Ovary (tissue), 9 donors: ENCODE results near the gene COL11A2. TPM values are rescaled to one million over a fixed set of nuclear protein-coding genes. Genes with fewer than 3 reads are reported as not detected.
A peak's percentile ranks its signal among the peaks of the same experiment; 100 is the strongest.

ENCODE experiments used
- DNase-seq, 5 donors: peaks; one replicate each; pipeline ENCODE4 v3.0.0-alpha.2; 2019 to 2020
- H3K27ac ChIP-seq, 2 donors: fragments of 200-600 bp; one replicate each; pipeline versions ENCODE4 v1.5.1 to v1.8.0; 2019 to 2022
- H3K27me3 ChIP-seq: fragments of 200-600 bp; one replicate; pipeline ENCODE4 v1.8.0; 2022
- H3K36me3 ChIP-seq: fragments of 200-600 bp; sonication (generic); one replicate; pipeline ENCODE4 v1.5.1; 2019
- H3K4me1 ChIP-seq: one replicate; pipeline ENCODE4 v1.8.1; 2013; ENCODE audit warnings: mild to moderate bottlenecking, moderate library complexity; ENCODE audit not compliant: insufficient read depth
- H3K4me3 ChIP-seq: fragments of 200-600 bp; sonication (generic); one replicate; pipeline ENCODE4 v1.5.1; 2017
- H3K9me3 ChIP-seq, 2 donors: fragments of 200-600 bp in 1 of 2; sonication (generic) in 1 of 2; one replicate each; pipeline versions ENCODE4 v1.5.1 to v1.8.1; 2013 to 2019; ENCODE audit warnings: mild to moderate bottlenecking in 1 of 2, moderate library complexity in 1 of 2
- CTCF ChIP-seq, 3 donors: fragments of 450-650 bp in 2 of 3; fragments of 200-600 bp in 1 of 3; IDR thresholded peaks; one replicate each; pipeline versions ENCODE4 v1.5.1 to v1.8.0; 2016 to 2022; ENCODE audit warnings: antibody characterized with exemption in 3 of 3, mild to moderate bottlenecking in 1 of 3
- EP300 ChIP-seq: sonication (generic); formaldehyde crosslinking; IDR thresholded peaks from one replicate; pipeline ENCODE4 v1.6.1; 2017; ENCODE audit warnings: antibody characterized with exemption
- POLR2A ChIP-seq: fragments of 450-650 bp; IDR thresholded peaks from one replicate; pipeline ENCODE4 v1.6.1; 2017; ENCODE audit warnings: antibody characterized with exemption, mild to moderate bottlenecking, moderate library complexity
- WGBS, 3 donors: extraction: QIAGEN DNeasy Blood & Tissue Kit in 1 of 3; methylation state at CpG; one replicate each; pipeline versions ENCODE4 v1.1.5 to v1.1.7; 2013 to 2017; 5-methylcytosine and 5-hydroxymethylcytosine counted together
- intact Hi-C, 4 donors: fragments of 100-400 bp; cut with DNase I; formaldehyde crosslinking; loops; one replicate each; pipeline versions ENCODE4 v1.11.0 to v1.15.1; 2022 to 2023
- polyA plus RNA-seq, 2 donors: library from polyadenylated mRNA; stranded (reverse); fragments of 200-250 nt in 1 of 2; fragments of 350-450 nt in 1 of 2; fragmentation: Illumina TruSeq in 1 of 2; extraction: RNeasy Lipid Tissue Mini Kit (QIAGEN cat#74804) in 1 of 2; gene quantifications; one replicate each; pipeline ENCODE4 v1.2.3, GENCODE V29; 2013 to 2014
- total RNA-seq, 7 donors: library from RNA; depleted of rRNA in 2 of 7; stranded (reverse); fragments of >200 nt in 2 of 7; fragmentation: NEBNext Ultra II Directional in 3 of 7; extraction: Animal tissue kit (Norgen Biotek cat#: 25700) in 3 of 7; gene quantifications; one replicate each; pipeline versions ENCODE4 v1.1.0 to v1.2.4, GENCODE V29; 2016 to 2023
- donor health status: DM: no; HTN: no; CAD: no; lungs with moderate emphysema.
- donor health status: DM: no; HTN: no; CAD: no.
- donor health status: Bipolar disorder and iron deficiency.
- donor health status: DM: yes; HTN: yes; CAD: no.
- donor health status: DM: no; HTN: no; CAD: no.
- donor health status: DM: yes; HTN: yes; CAD: no.

COL11A2 gene
- total and polyA plus RNA-seq, 9 donors = 0.52 to 1.2 (median 0.92) TPM

GRCh38 chr6:33123181-33123580 lies 69.1 kb downstream of the COL11A2 start:
- no peak for TF ChIP-seq EP300
- TF ChIP-seq CTCF (IDR thresholded peaks at IDR 0.05) = no peak
- no peak for TF ChIP-seq POLR2A
- Histone ChIP-seq H3K27me3 (no peaks in the 10 kb centered on the region), H3K9me3 (no peaks in the 10 kb centered on the region), H3K36me3 (no peaks in the 10 kb centered on the region), H3K4me1 (no peaks in the 10 kb centered on the region), H3K4me3 (no peak overlapping the region), H3K27ac (no peak overlapping the region)
- intact Hi-C loops = no loop called here
- DNase-seq = no peak
- 74 to 83% (median 80%) methylated on average over 6 of the region's 6 CpGs for WGBS, 3 donors

- H3K4me3 ChIP-seq = no peak overlapping the region
- intact Hi-C loops = no loop called here
- H3K36me3 ChIP-seq = no peaks in the 10 kb centered on the region
- no peak for DNase-seq
- H3K4me1 ChIP-seq = no peaks in the 10 kb centered on the region
- no peaks in the 10 kb centered on the region for H3K27me3 ChIP-seq
- no peaks in the 10 kb centered on the region for H3K9me3 ChIP-seq
- 49 to 58% (median 58%) methylated on average over 3 of the region's 3 CpGs for WGBS, 3 donors
- no peak for TF ChIP-seq POLR2A
- TF ChIP-seq EP300 = no peak
- no peak for TF ChIP-seq CTCF (IDR thresholded peaks at IDR 0.05)
- no peak overlapping the region for H3K27ac ChIP-seq
These were observed 72.3 kb downstream of the COL11A2 start for GRCh38 chr6:33120001-33120400.

- WGBS, 3 donors = 0 to 2% (median 0%) methylated on average over 3 of the region's 3 CpGs
- Histone ChIP-seq H3K4me3 (no peak overlapping the region), H3K27ac (no peak overlapping the region), H3K9me3 (no peaks in the 10 kb centered on the region), H3K27me3 (no peaks in the 10 kb centered on the region), H3K36me3 (no peaks in the 10 kb centered on the region), H3K4me1 (no peaks in the 10 kb centered on the region)
- intact Hi-C loops = no loop called here
- TF ChIP-seq CTCF (IDR thresholded peaks at IDR 0.05) = peak; percentile 61 to 77 (median 71)
- TF ChIP-seq POLR2A = no peak
- no peak for TF ChIP-seq EP300
- DNase-seq = no peak
These were observed 73.6 kb downstream of the COL11A2 start for GRCh38 chr6:33118525-33119123.

- WGBS, 3 donors = 9 to 17% (median 10%) methylated on average over 9 of the region's 9 CpGs
- Histone ChIP-seq H3K27ac (no peak overlapping the region), H3K27me3 (no peaks in the 10 kb centered on the region), H3K4me1 (no peaks in the 10 kb centered on the region), H3K4me3 (no peak overlapping the region), H3K36me3 (no peaks in the 10 kb centered on the region), H3K9me3 (no peaks in the 10 kb centered on the region)
- intact Hi-C loops = no loop called here
- TF ChIP-seq CTCF (IDR thresholded peaks at IDR 0.05) (no peak), POLR2A (no peak)
- no peak for DNase-seq
These were observed 74.4 kb downstream of the COL11A2 start for GRCh38 chr6:33117811-33118277.
